HepG2 (cell line): ENCODE results near the gene TAS2R19.

ENCODE experiments used
- CTCF ChIP-seq: sonication (generic); formaldehyde crosslinking; IDR thresholded peaks from 2 replicates; pipeline ENCODE4 v1.5.0; 2020; ENCODE audit warnings: mild to moderate bottlenecking, missing genetic modification reagents, moderate library complexity
- HNRNPL ChIP-seq: fragments of 200-400 bp; formaldehyde crosslinking; IDR thresholded peaks from 2 replicates; pipeline ENCODE4 v1.6.1; 2017; ENCODE audit warnings: mild to moderate bottlenecking, low read depth, low read length
- SMARCE1 ChIP-seq: fragments of 450-650 bp; IDR thresholded peaks from 2 replicates; pipeline ENCODE4 v1.6.1; 2017; ENCODE audit warnings: borderline replicate concordance
- ZNF580 ChIP-seq: IDR thresholded peaks from 2 replicates; pipeline ENCODE4 v1.6.1; 2016; ENCODE audit warnings: low read depth, borderline replicate concordance

- TF ChIP-seq ZNF580 (CRISPR knock-in tag) (no peak), CTCF (no peak), SMARCE1 (no peak), HNRNPL (no peak)
Observed at GRCh38 chr12:11071414-11071813, 49.0 kb upstream of the TAS2R19 start.
